IMR-90 (cell line): ENCODE data around the gene H2BW1.

ENCODE experiments used
- CEBPB ChIP-seq: IDR thresholded peaks from 2 replicates; pipeline ENCODE4 v1.6.1; 2012; ENCODE audit warnings: low read depth, low read length, improper control_type of control experiment
- CHD1 ChIP-seq: IDR thresholded peaks from 2 replicates; pipeline ENCODE4 v1.6.1; 2012; ENCODE audit warnings: low read depth, low read length, improper control_type of control experiment
- ELK1 ChIP-seq: fragments of 150-350 bp; IDR thresholded peaks from 2 replicates; pipeline ENCODE4 v1.6.1; 2016; ENCODE audit warnings: low read depth, mild to moderate bottlenecking, low read length, moderate library complexity, borderline replicate concordance
- MAFK ChIP-seq: IDR thresholded peaks from 2 replicates; pipeline ENCODE4 v1.6.1; 2012; ENCODE audit warnings: low read depth, low read length, improper control_type of control experiment
- MXI1 ChIP-seq: IDR thresholded peaks from 2 replicates; pipeline ENCODE4 v1.6.1; 2012; ENCODE audit warnings: low read depth, mild to moderate bottlenecking, low read length, moderate library complexity, borderline replicate concordance
- POLR2A ChIP-seq: IDR thresholded peaks from 2 replicates; pipeline ENCODE4 v1.6.1; 2012; ENCODE audit warnings: mild to moderate bottlenecking, low read depth, low read length
- TF ChIP-seq, protein P1 (sequence below): conservative IDR thresholded peaks from 2 replicates; pipeline ENCODE4 v1.5.1; 2012; ENCODE audit warnings: mild to moderate bottlenecking, low read depth, low read length, improper control_type of control experiment

GRCh38 chrX:104045642-104046041, 32.1 kb upstream of the H2BW1 start:
- TF ChIP-seq CEBPB = peak; percentile 53; the same call in 1 of the 2 replicates
- TF ChIP-seq, protein P1, sequence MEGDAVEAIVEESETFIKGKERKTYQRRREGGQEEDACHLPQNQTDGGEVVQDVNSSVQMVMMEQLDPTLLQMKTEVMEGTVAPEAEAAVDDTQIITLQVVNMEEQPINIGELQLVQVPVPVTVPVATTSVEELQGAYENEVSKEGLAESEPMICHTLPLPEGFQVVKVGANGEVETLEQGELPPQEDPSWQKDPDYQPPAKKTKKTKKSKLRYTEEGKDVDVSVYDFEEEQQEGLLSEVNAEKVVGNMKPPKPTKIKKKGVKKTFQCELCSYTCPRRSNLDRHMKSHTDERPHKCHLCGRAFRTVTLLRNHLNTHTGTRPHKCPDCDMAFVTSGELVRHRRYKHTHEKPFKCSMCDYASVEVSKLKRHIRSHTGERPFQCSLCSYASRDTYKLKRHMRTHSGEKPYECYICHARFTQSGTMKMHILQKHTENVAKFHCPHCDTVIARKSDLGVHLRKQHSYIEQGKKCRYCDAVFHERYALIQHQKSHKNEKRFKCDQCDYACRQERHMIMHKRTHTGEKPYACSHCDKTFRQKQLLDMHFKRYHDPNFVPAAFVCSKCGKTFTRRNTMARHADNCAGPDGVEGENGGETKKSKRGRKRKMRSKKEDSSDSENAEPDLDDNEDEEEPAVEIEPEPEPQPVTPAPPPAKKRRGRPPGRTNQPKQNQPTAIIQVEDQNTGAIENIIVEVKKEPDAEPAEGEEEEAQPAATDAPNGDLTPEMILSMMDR = no peak
- TF ChIP-seq CHD1 = no peak
- no peak for TF ChIP-seq POLR2A
- no peak for TF ChIP-seq MAFK
- no peak for TF ChIP-seq MXI1
- no peak for TF ChIP-seq ELK1
